ENCODE data around the gene PTOV1. TPM values are rescaled to one million over a fixed set of nuclear protein-coding genes. Genes with fewer than 3 reads are reported as not detected.

Gene PTOV1
- total and polyA plus RNA-seq, 12 donors, result 78.7 to 620 (median 275) TPM

DNA sequence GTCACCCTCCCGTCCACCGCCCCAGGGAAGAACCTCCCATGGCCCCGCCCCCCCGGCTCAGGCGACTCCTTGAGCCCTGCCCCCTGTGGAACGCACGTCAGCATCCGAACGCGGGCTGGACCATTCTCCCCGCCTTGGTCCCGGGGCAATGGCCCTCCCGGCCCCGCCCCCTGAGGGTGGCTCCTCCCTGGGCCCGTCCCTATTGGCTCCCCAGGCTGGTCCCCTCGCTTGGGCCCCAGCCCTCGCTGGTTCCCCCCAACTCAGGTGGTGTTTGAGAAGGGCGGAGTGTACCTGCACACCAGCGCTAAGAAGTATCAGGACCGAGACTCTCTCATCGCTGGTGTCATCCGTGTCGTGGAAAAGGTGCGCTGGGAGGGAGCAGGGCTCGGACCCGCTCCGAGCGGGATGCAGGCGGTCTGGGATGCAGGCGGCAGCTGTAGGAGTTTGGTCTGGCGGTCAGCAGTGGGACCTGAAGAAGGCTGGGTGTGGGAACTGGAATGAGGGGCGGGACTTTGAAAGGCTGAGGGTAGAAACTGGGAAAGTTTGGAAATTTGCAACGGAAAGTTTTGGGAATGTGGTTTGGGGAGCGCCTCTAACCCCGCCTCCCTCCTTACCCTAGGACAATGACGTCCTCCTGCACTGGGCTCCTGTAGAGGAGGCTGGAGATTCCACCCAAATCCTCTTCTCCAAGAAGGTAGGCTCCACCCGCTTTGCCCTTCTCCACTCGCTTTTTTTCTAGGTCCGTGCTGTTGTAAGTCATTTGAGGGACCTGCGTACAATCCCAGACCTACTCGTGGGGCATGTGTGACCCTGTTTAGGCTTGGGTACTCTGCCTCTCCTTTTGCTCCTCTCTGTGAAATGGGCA lies 27.2 kb downstream of the PTOV1 start:
- Histone ChIP-seq H3K4me3 (peak overlapping the region in 3 of 4 donors; percentile 45 to 95 (median 84)), H3K27me3 (no peaks in the 10 kb centered on the region), H3K9me3 (replicated peaks in 1 of 3) (no peaks in the 10 kb centered on the region), H3K4me1 (replicated peaks in 1 of 2) (peaks cover 16 to 26% of the 10 kb centered on the region in 2 donors), H3K36me3 (replicated peaks in 1 of 2) (peaks cover 0 to 43% of the 10 kb centered on the region in 2 donors), H3K27ac (peak overlapping the region; percentile 91 to 99 (median 99))
- no peak for TF ChIP-seq POLR2A (IDR thresholded peaks at IDR 0.05)
- TF ChIP-seq, protein P1, sequence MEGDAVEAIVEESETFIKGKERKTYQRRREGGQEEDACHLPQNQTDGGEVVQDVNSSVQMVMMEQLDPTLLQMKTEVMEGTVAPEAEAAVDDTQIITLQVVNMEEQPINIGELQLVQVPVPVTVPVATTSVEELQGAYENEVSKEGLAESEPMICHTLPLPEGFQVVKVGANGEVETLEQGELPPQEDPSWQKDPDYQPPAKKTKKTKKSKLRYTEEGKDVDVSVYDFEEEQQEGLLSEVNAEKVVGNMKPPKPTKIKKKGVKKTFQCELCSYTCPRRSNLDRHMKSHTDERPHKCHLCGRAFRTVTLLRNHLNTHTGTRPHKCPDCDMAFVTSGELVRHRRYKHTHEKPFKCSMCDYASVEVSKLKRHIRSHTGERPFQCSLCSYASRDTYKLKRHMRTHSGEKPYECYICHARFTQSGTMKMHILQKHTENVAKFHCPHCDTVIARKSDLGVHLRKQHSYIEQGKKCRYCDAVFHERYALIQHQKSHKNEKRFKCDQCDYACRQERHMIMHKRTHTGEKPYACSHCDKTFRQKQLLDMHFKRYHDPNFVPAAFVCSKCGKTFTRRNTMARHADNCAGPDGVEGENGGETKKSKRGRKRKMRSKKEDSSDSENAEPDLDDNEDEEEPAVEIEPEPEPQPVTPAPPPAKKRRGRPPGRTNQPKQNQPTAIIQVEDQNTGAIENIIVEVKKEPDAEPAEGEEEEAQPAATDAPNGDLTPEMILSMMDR (IDR thresholded peaks at IDR 0.05), result no peak
- DNase-seq, result peak; percentile 98 to 99 (median 99)
- 9 to 16% (median 12%) methylated on average over 26 to 41 of the region's 41 CpGs for WGBS, 4 donors
- intact Hi-C loops (cut with DNase I), result no loop called here

DNA sequence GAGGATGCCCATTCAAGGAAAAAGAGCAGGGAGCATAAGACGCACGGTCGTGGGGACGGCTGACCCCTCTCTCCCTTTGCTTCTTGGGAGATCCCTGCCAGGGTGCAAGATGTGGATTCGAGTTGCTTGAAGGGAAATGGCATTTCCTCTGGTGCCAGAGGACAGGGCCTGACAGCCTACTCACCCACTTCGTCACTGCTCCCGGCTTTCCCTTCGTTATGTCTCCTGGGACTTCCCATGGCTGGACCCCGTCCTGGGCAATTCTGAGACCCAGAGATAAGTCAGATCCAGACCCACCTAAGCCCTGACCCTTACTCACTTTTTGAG lies 27.7 kb downstream of the PTOV1 start:
- peak overlapping the region in 3 of 5 donors; percentile 91 to 99 (median 99) for H3K27ac ChIP-seq
- peak overlapping the region in 1 of 4 donors; percentile 84 for H3K4me3 ChIP-seq
- no peaks in the 10 kb centered on the region for H3K27me3 ChIP-seq
- intact Hi-C loops (cut with DNase I), result no loop called here
- no peak for TF ChIP-seq POLR2A (IDR thresholded peaks at IDR 0.05)
- TF ChIP-seq, protein P1 (IDR thresholded peaks at IDR 0.05), result no peak
- H3K9me3 ChIP-seq (replicated peaks in 1 of 3), result no peaks in the 10 kb centered on the region
- WGBS, 4 donors, result 82 to 91% (median 87%) methylated on average over 9 of the region's 9 CpGs
- peak in 3 of 7 donors; percentile 31 to 68 (median 31) for DNase-seq
- peaks cover 16 to 26% of the 10 kb centered on the region in 2 donors for H3K4me1 ChIP-seq (replicated peaks in 1 of 2)
- peaks cover 0 to 49% of the 10 kb centered on the region in 2 donors for H3K36me3 ChIP-seq (replicated peaks in 1 of 2)

DNA sequence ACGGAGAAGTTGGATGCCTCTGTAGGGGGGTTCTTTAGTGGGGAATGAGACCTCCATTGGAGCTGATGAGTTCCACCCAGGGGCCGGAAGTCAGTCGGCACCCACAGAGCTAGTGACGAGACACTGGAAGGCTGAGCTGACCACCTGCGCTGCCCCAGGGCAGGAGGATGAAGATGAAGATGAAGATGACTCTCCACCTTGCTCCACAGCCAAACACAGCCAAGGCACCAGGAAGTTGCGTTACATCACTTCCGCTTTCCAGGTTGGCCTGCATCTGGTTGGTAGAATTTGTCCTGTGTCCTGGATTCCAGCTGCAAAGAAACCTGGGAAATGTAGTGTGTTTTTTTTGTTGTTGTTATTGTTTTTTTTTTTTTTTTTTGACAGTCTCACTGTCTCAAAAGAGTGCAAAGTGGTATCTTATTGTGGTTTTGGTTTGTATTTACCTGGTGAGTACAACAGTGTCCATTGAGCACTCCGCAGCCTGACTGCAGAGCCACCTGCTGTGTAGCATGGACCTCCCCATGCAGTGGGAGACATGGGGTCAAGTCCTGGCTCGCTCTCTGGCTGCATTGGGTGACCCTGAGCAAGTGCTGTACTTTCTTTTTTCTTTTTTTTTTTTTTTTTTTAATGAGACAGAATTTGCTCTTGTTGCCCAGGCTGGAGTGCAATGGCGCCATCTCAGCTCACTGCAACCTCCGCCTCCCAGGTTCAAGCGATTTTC lies 28.4 kb downstream of the PTOV1 start:
- TF ChIP-seq, protein P1 (IDR thresholded peaks at IDR 0.05), result no peak
- TF ChIP-seq POLR2A (IDR thresholded peaks at IDR 0.05), result no peak
- DNase-seq, result peak in 3 of 7 donors; percentile 37 to 67 (median 40)
- intact Hi-C loops (cut with DNase I), result no loop called here
- Histone ChIP-seq H3K4me3 (no peak overlapping the region), H3K27ac (no peak overlapping the region), H3K36me3 (replicated peaks in 1 of 2) (peaks cover 0 to 56% of the 10 kb centered on the region in 2 donors), H3K9me3 (replicated peaks in 1 of 3) (no peaks in the 10 kb centered on the region), H3K27me3 (no peaks in the 10 kb centered on the region), H3K4me1 (replicated peaks in 1 of 2) (peaks cover 16 to 21% of the 10 kb centered on the region in 2 donors)
- 91 to 97% (median 95%) methylated on average over 12 of the region's 12 CpGs for WGBS, 4 donors

DNA sequence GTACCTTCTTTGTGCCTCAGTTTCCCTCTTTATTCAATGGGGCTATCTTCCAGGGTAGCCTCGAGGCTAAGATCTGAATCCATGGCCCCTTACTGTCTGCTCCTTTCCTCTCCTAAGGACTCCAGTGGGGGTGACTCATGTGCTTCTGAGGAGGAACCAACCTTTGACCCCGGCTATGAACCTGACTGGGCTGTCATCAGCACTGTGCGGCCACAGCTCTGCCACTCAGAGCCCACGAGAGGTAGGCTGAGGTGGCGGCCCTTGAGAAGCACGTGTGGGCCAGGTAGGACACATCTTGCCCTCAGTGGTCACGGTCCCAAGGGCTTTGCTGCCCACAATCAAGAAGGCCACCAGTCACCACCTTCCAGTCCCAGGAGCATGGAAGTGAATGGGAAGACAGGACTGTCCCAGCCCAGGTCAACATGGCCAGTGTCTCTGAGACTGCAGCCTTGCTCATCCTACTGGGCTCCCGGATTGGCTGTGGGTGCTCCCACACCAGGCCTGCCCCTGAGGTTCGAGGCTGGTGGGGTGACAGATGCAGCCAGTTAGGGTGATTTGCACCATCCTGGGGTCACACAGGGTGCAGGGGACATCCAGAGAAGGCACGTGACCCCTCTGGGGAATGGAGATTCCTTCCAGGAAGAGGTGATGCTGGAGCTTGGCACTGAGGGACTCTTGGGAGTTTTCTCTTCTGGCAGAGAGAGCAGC lies 29.4 kb downstream of the PTOV1 start:
- no peaks in the 10 kb centered on the region for H3K27me3 ChIP-seq
- WGBS, 4 donors, result 86 to 92% (median 88%) methylated on average over 4 to 10 of the region's 10 CpGs
- DNase-seq, result peak in 5 of 7 donors; percentile 9 to 55 (median 26)
- no peak overlapping the region for H3K4me3 ChIP-seq
- TF ChIP-seq, protein P1 (IDR thresholded peaks at IDR 0.05), result no peak
- no peak for TF ChIP-seq POLR2A (IDR thresholded peaks at IDR 0.05)
- H3K9me3 ChIP-seq (replicated peaks in 1 of 3), result no peaks in the 10 kb centered on the region
- H3K36me3 ChIP-seq (replicated peaks in 1 of 2), result peaks cover 0 to 65% of the 10 kb centered on the region in 2 donors
- H3K27ac ChIP-seq, result no peak overlapping the region
- intact Hi-C loops (cut with DNase I), result no loop called here
- peaks cover 11 to 15% of the 10 kb centered on the region in 2 donors for H3K4me1 ChIP-seq (replicated peaks in 1 of 2)
